Mesenchymal stem cell (in vitro differentiated cells and primary cell): ENCODE measurements around the gene ADGB.

Source experiments
- DNase-seq: peaks from one replicate; pipeline ENCODE4 v3.0.0-alpha.2; 2013
- H2AFZ ChIP-seq: one replicate; pipeline ENCODE4 v1.6.1; 2013; ENCODE audit warnings: low read depth, mild to moderate bottlenecking, control low read depth, inconsistent platforms, low read length, moderate library complexity
- H2AK5ac ChIP-seq: 2 replicates; pipeline ENCODE4 v1.6.1; 2013; ENCODE audit warnings: low read length, moderate library complexity, mild to moderate bottlenecking, inconsistent platforms; ENCODE audit not compliant: severe bottlenecking
- H2BK120ac ChIP-seq: one replicate; pipeline ENCODE4 v1.6.1; 2013; ENCODE audit warnings: low read depth, mild to moderate bottlenecking, inconsistent platforms, low read length, moderate library complexity
- H2BK12ac ChIP-seq, 2 experiments: one replicate each; pipeline ENCODE4 v1.6.1; 2013; ENCODE audit warnings: inconsistent platforms in 2 of 2, low read length in 2 of 2, mild to moderate bottlenecking in 2 of 2, moderate library complexity in 2 of 2, control low read depth in 1 of 2
- H2BK15ac ChIP-seq: one replicate; pipeline ENCODE4 v1.6.1; 2013; ENCODE audit warnings: mild to moderate bottlenecking, low read depth, inconsistent platforms; ENCODE audit not compliant: poor library complexity, severe bottlenecking
- H2BK5ac ChIP-seq: 2 replicates; pipeline ENCODE4 v1.6.1; 2013; ENCODE audit warnings: low read depth, mild to moderate bottlenecking, low read length, control low read depth, inconsistent platforms; ENCODE audit not compliant: poor library complexity, severe bottlenecking
- H3K14ac ChIP-seq, 2 experiments: one replicate each; pipeline ENCODE4 v1.6.1; 2013; ENCODE audit warnings: inconsistent platforms in 2 of 2, low read length in 2 of 2, control low read depth in 1 of 2, mild to moderate bottlenecking in 1 of 2, moderate library complexity in 1 of 2
- H3K18ac ChIP-seq, 2 experiments: one replicate each; pipeline ENCODE4 v1.6.1; 2013; ENCODE audit warnings: inconsistent platforms in 2 of 2, low read length in 2 of 2, control low read depth in 1 of 2, low read depth in 1 of 2, mild to moderate bottlenecking in 1 of 2
- H3K23ac ChIP-seq, 2 experiments: one replicate each; pipeline ENCODE4 v1.6.1; 2013; ENCODE audit warnings: inconsistent platforms in 2 of 2, low read length in 2 of 2, mild to moderate bottlenecking in 2 of 2, moderate library complexity in 2 of 2, control low read depth in 1 of 2
- H3K27ac ChIP-seq: 2 replicates; pipeline ENCODE4 v1.5.1; 2013; ENCODE audit warnings: mild to moderate bottlenecking, moderate library complexity, low read length, control low read depth, inconsistent platforms; ENCODE audit not compliant: poor library complexity, severe bottlenecking
- H3K27me3 ChIP-seq, 2 experiments: 2 replicates each; pipeline versions ENCODE4 v1.6.1 to v1.7.0; 2013; ENCODE audit warnings: low read length in 2 of 2, mild to moderate bottlenecking in 2 of 2, moderate library complexity in 2 of 2, control low read depth in 1 of 2, inconsistent platforms in 1 of 2; ENCODE audit not compliant: control insufficient read depth in 1 of 2, insufficient read depth in 1 of 2
- H3K36me3 ChIP-seq, 2 experiments: 2 replicates each; pipeline versions ENCODE4 v1.6.1 to v1.7.0; 2013; ENCODE audit warnings: low read length in 2 of 2, control low read depth in 1 of 2, inconsistent platforms in 1 of 2, low read depth in 1 of 2, mild to moderate bottlenecking in 1 of 2; ENCODE audit not compliant: insufficient read depth in 2 of 2, control insufficient read depth in 1 of 2
- H3K4ac ChIP-seq, 2 experiments: one replicate each; pipeline ENCODE4 v1.6.1; 2013; ENCODE audit warnings: inconsistent platforms in 2 of 2, low read length in 2 of 2, mild to moderate bottlenecking in 2 of 2, moderate library complexity in 2 of 2, control low read depth in 1 of 2, low read depth in 1 of 2
- H3K4me1 ChIP-seq: 2 replicates; pipeline ENCODE4 v1.6.1; 2013; ENCODE audit warnings: low read depth, low read length, control low read depth; ENCODE audit not compliant: control insufficient read depth, insufficient read depth
- H3K4me2 ChIP-seq: 2 replicates; pipeline ENCODE4 v1.6.1; 2013; ENCODE audit warnings: low read length, mild to moderate bottlenecking, inconsistent platforms; ENCODE audit not compliant: poor library complexity, severe bottlenecking
- H3K4me3 ChIP-seq, 2 experiments: 2 replicates each; pipeline versions ENCODE4 v1.5.1 to v1.7.0; 2013; ENCODE audit warnings: low read length in 2 of 2, mild to moderate bottlenecking in 2 of 2, control low read depth in 1 of 2, low read depth in 1 of 2; ENCODE audit not compliant: insufficient read depth in 1 of 2
- H3K79me1 ChIP-seq: replicated peaks from 2 replicates; pipeline ENCODE4 v1.6.1; 2013; ENCODE audit warnings: mild to moderate bottlenecking, control low read depth, low read length, inconsistent platforms; ENCODE audit not compliant: poor library complexity, severe bottlenecking
- H3K9ac ChIP-seq: 2 replicates; pipeline ENCODE4 v1.7.0; 2013; ENCODE audit warnings: mild to moderate bottlenecking, low read length, moderate library complexity
- H3K9me3 ChIP-seq: 2 replicates; pipeline ENCODE4 v1.7.0; 2013; ENCODE audit warnings: mild to moderate bottlenecking, low read length; ENCODE audit not compliant: control insufficient read depth
- H4K8ac ChIP-seq: one replicate; pipeline ENCODE4 v1.6.1; 2013; ENCODE audit warnings: inconsistent platforms, mild to moderate bottlenecking, low read length, moderate library complexity
- H4K91ac ChIP-seq: one replicate; pipeline ENCODE4 v1.6.1; 2013; ENCODE audit warnings: mild to moderate bottlenecking, low read length, inconsistent platforms
- WGBS: methylation state at CpG from one replicate; pipeline ENCODE4 v1.1.7; 2013; ENCODE audit warnings: mixed read lengths; 5-methylcytosine and 5-hydroxymethylcytosine counted together

Gene ADGB

GRCh38 chr6:146857180-146857979 lies 258.6 kb downstream of the ADGB start:
- Histone ChIP-seq H2AFZ (no peak overlapping the region), H3K9me3 (no peaks in the 10 kb centered on the region), H3K23ac (no peak overlapping the region), H3K27me3 (no peaks in the 10 kb centered on the region), H3K4me1 (peaks cover 1% of the 10 kb centered on the region), H3K9ac (peak overlapping the region; percentile 91), H3K4me2 (peak overlapping the region; percentile 85), H3K4me3 (peak overlapping the region; percentile 56 to 69), H2AK5ac (no peak overlapping the region), H2BK12ac (peak overlapping the region in 1 of 2 experiments; percentile 18), H3K36me3 (no peaks in the 10 kb centered on the region), H3K18ac (peak overlapping the region; percentile 42 to 93), H4K91ac (no peak overlapping the region), H3K14ac (no peak overlapping the region), H2BK5ac (no peak overlapping the region), H2BK15ac (no peak overlapping the region), H4K8ac (peak overlapping the region; percentile 93), H3K4ac (no peak overlapping the region), H3K79me1 (no peaks in the 10 kb centered on the region), H3K27ac (peak overlapping the region; percentile 74), H2BK120ac (peak overlapping the region; percentile 27)
- WGBS, result 9% methylated on average over 24 of the region's 27 CpGs
- DNase-seq, result peak; percentile 90

GRCh38 chr6:146857980-146858347 lies 259.2 kb downstream of the ADGB start:
- no peak for DNase-seq
- Histone ChIP-seq H2AK5ac (no peak overlapping the region), H3K36me3 (no peaks in the 10 kb centered on the region), H2BK5ac (no peak overlapping the region), H3K9me3 (no peaks in the 10 kb centered on the region), H4K91ac (peak overlapping the region; percentile 74), H3K14ac (no peak overlapping the region), H2BK120ac (peak overlapping the region; percentile 27), H2BK15ac (peak overlapping the region; percentile 63), H3K9ac (peak overlapping the region; percentile 91), H3K4me2 (peak overlapping the region; percentile 85), H3K4me3 (peak overlapping the region in 1 of 2 experiments; percentile 69), H3K79me1 (no peaks in the 10 kb centered on the region), H3K23ac (no peak overlapping the region), H3K4me1 (peaks cover 1% of the 10 kb centered on the region), H2BK12ac (no peak overlapping the region), H4K8ac (peak overlapping the region; percentile 93), H3K4ac (no peak overlapping the region), H3K18ac (peak overlapping the region in 1 of 2 experiments; percentile 78), H2AFZ (no peak overlapping the region), H3K27me3 (no peaks in the 10 kb centered on the region), H3K27ac (peak overlapping the region; percentile 5)
- WGBS, result 56% methylated on average over 4 of the region's 5 CpGs

GRCh38 chr6:146859206-146859605 lies 260.4 kb downstream of the ADGB start:
- H2BK12ac ChIP-seq, result no peak overlapping the region
- no peaks in the 10 kb centered on the region for H3K9me3 ChIP-seq
- no peak overlapping the region for H2BK5ac ChIP-seq
- H3K4me3 ChIP-seq, result no peak overlapping the region
- no peak overlapping the region for H3K18ac ChIP-seq
- no peak overlapping the region for H2BK15ac ChIP-seq
- H3K23ac ChIP-seq, result no peak overlapping the region
- no peak overlapping the region for H3K4me2 ChIP-seq
- over 99% methylated on average over 4 of the region's 4 CpGs for WGBS
- no peak for DNase-seq
- H3K79me1 ChIP-seq, result no peaks in the 10 kb centered on the region
- H3K27ac ChIP-seq, result no peak overlapping the region
- H3K9ac ChIP-seq, result no peak overlapping the region
- H2AK5ac ChIP-seq, result no peak overlapping the region
- H3K4ac ChIP-seq, result no peak overlapping the region
- no peak overlapping the region for H2BK120ac ChIP-seq
- no peaks in the 10 kb centered on the region for H3K36me3 ChIP-seq
- H3K14ac ChIP-seq, result no peak overlapping the region
- peaks cover 1% of the 10 kb centered on the region for H3K4me1 ChIP-seq
- H4K91ac ChIP-seq, result no peak overlapping the region
- H4K8ac ChIP-seq, result no peak overlapping the region
- no peak overlapping the region for H2AFZ ChIP-seq
- H3K27me3 ChIP-seq, result no peaks in the 10 kb centered on the region

- Histone ChIP-seq H2AK5ac (no peak overlapping the region), H3K36me3 (no peaks in the 10 kb centered on the region), H3K9me3 (no peaks in the 10 kb centered on the region), H3K27me3 (no peaks in the 10 kb centered on the region), H3K79me1 (no peaks in the 10 kb centered on the region), H3K4me1 (peaks cover 1% of the 10 kb centered on the region), H2AFZ (no peak overlapping the region), H3K4ac (no peak overlapping the region), H3K4me2 (no peak overlapping the region), H2BK120ac (no peak overlapping the region), H2BK5ac (no peak overlapping the region), H3K14ac (no peak overlapping the region), H4K8ac (peak overlapping the region; percentile 47), H4K91ac (no peak overlapping the region), H2BK15ac (no peak overlapping the region), H3K18ac (no peak overlapping the region), H3K4me3 (no peak overlapping the region), H2BK12ac (no peak overlapping the region), H3K23ac (no peak overlapping the region), H3K9ac (no peak overlapping the region), H3K27ac (no peak overlapping the region)
- no peak for DNase-seq
- 86% methylated on average over 3 of the region's 3 CpGs for WGBS
These were observed 261.2 kb downstream of the ADGB start for GRCh38 chr6:146859795-146860495.
